Upper lobe of left lung (tissue), 6 donors: ENCODE measurements around the gene VAMP7. TPM values are rescaled to one million over a fixed set of nuclear protein-coding genes. Genes with fewer than 3 reads are reported as not detected.
"Not testable (repeated sequence)": the region's sequence is repeated elsewhere in the genome, so short reads cannot be mapped to it uniquely, and the experiment has no call there.

Experiments
- ATAC-seq, 2 donors: fragments of 200-7000 bp; cut with Tn5 transposase; one replicate each; pipeline ENCODE4 v1.9.1; 2022; ENCODE audit warnings: mild to moderate bottlenecking in 2 of 2, moderate library complexity in 2 of 2; ENCODE audit not compliant: low FRiP score in 2 of 2
- DNase-seq, 2 donors: peaks; one replicate each; pipeline ENCODE4 v3.0.0-alpha.2; 2019 to 2020
- H3K27ac ChIP-seq, 4 donors: fragments of 200-600 bp; sonication (generic); one replicate each; pipeline ENCODE4 v1.5.1; 2016 to 2019
- H3K27me3 ChIP-seq, 4 donors: fragments of 200-600 bp; sonication (generic); one replicate each; pipeline ENCODE4 v1.5.1; 2017 to 2019
- H3K36me3 ChIP-seq, 4 donors: fragments of 200-600 bp; sonication (generic); one replicate each; pipeline ENCODE4 v1.5.1; 2016 to 2019
- H3K4me1 ChIP-seq, 4 donors: fragments of 200-600 bp; sonication (generic); one replicate each; pipeline ENCODE4 v1.5.1; 2018 to 2019
- H3K4me3 ChIP-seq, 4 donors: fragments of 200-600 bp; sonication (generic); one replicate each; pipeline ENCODE4 v1.5.1; 2017 to 2019; ENCODE audit warnings: mild to moderate bottlenecking in 2 of 4, moderate library complexity in 1 of 4
- H3K9me3 ChIP-seq, 4 donors: fragments of 200-600 bp; sonication (generic); one replicate each; pipeline ENCODE4 v1.5.1; 2018 to 2019
- CTCF ChIP-seq, 6 experiments: fragments of 450-650 bp in 4 of 6; fragments of 200-600 bp in 2 of 6; sonication (generic) in 2 of 6; IDR thresholded peaks; one replicate each; pipeline ENCODE4 v1.5.1; 2016 to 2019; ENCODE audit warnings: antibody characterized with exemption in 6 of 6
- EP300 ChIP-seq, 4 donors: sonication (generic); formaldehyde crosslinking; IDR thresholded peaks; one replicate each; pipeline ENCODE4 v1.5.1; 2017; ENCODE audit warnings: antibody characterized with exemption in 4 of 4, control low read depth in 2 of 4
- POLR2A ChIP-seq, 4 donors: fragments of 450-650 bp; IDR thresholded peaks; one replicate each; pipeline ENCODE4 v1.5.1; 2016 to 2017; ENCODE audit warnings: antibody characterized with exemption in 4 of 4, mild to moderate bottlenecking in 2 of 4
- POLR2AphosphoS5 ChIP-seq, 2 donors: sonication (generic); formaldehyde crosslinking; IDR thresholded peaks; one replicate each; pipeline ENCODE4 v1.5.1; 2017; ENCODE audit warnings: antibody characterized with exemption in 2 of 2
- WGBS, 2 donors: methylation state at CpG; one replicate each; pipeline ENCODE4 v1.1.5; 2017 to 2018; 5-methylcytosine and 5-hydroxymethylcytosine counted together
- total RNA-seq, 6 donors: library from RNA; depleted of rRNA in 4 of 6; stranded (reverse); fragments of >200 nt in 4 of 6; gene quantifications; one replicate each; pipeline versions ENCODE4 v1.1.0 to v1.2.1, GENCODE V29; 2016 to 2021
- donor health status: DM: no; HTN: no; CAD: no; lungs with moderate emphysema.
- donor health status: DM: no; HTN: yes; CAD: no; lungs with severe emphysema.

Gene VAMP7, protein sequence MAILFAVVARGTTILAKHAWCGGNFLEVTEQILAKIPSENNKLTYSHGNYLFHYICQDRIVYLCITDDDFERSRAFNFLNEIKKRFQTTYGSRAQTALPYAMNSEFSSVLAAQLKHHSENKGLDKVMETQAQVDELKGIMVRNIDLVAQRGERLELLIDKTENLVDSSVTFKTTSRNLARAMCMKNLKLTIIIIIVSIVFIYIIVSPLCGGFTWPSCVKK
- total RNA-seq: 10 to 100 TPM; 18.9 to 32.7 (median 29.4) TPM

DNA sequence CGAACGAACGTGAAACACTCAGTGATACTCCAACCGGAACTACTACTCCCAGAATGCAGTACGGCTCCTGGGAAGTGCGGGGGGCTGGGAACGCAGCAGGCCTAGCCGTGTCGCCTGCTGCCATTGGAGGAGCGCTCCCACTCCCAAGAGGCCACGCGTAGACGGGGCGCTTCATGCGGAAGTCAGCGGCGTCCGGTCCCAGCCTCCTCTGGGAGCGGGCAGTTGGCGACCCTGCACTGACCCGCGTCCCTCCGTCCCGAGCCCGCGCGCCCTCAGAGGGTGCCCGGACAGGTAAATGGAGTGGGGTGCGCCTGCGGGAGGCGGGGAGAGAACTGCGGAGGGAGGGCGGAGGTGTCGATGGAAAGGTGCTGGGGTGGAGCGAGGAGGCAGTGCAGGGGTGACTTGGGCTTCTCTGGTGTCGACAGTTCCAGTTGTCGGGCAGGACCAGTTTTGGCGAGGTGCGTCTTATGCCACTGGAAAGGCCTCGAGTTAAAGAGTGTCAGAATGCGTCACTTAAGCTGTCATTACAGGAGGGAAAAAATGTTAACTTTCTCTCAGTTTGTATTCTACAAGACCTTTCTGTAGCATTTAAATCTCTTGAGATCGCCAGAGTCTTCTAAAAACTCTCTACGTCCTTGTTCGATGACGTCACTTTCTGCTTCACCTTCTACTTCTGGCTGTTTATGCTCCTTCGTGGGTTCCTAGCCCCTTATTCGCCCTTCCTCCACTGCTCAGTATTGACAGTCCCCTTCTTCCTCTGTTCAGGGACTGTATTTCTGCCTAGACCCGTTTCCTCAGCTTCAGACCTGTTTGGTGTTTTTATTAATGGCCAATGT lies at the start of gene VAMP7:
Gene VAMP7, plus strand, starts transcription at position 188 of the 836 bp plus-strand sequence. CDS start 8,122 bp downstream, outside the sequence.
- peak in 1 of 6 experiments; percentile 9 for TF ChIP-seq CTCF (IDR thresholded peaks at IDR 0.05)
- TF ChIP-seq POLR2AphosphoS5 (IDR thresholded peaks at IDR 0.05): peak; percentile 89
- peak in 3 of 4 donors; percentile 56 to 89 (median 85) for TF ChIP-seq POLR2A (IDR thresholded peaks at IDR 0.05)
- TF ChIP-seq EP300 (IDR thresholded peaks at IDR 0.05): no peak
- no peaks in the 10 kb centered on the region for H3K36me3 ChIP-seq
- H3K4me1 ChIP-seq: peaks cover 0 to 10% (median 4%) of the 10 kb centered on the region in 4 donors
- H3K27me3 ChIP-seq: no peaks in the 10 kb centered on the region
- peak; percentile 97 to 99 for ATAC-seq
- DNase-seq: peak; percentile 90 to 92
- H3K9me3 ChIP-seq: no peaks in the 10 kb centered on the region
- peak within 1 kb of the TSS; percentile 75 to 92 (median 80) for H3K27ac ChIP-seq
- WGBS, 2 donors: 33 to 39% methylated on average over 25 to 46 of the region's 48 CpGs
- H3K4me3 ChIP-seq: peak within 1 kb of the TSS; percentile 51 to 71 (median 70)

DNA sequence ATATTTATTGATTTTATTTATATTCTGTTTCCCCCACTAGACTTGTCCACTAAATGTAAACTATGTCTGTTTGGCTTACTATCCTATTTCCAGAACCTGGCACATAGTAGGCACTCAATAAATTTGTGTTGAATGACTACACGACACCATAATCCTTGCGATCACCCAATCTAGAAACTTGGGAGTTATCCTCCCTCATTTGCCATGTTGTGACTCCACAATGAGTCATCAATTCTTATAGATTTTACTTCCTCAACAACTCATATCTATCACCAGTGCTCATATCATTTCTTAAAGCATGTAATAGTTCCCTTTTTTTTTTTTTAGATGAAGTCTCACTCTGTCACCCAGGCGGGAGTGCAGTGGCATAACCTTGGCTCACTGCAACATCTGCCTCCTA lies 39.9 kb upstream of the VAMP7 start:
- H3K27me3 ChIP-seq: no peaks in the 10 kb centered on the region
- no peak for ATAC-seq
- WGBS, 2 donors: 65 to 66% methylated on average over 3 of the region's 3 CpGs
- peaks cover 0 to 8% (median 3%) of the 10 kb centered on the region in 4 donors for H3K9me3 ChIP-seq
- H3K27ac ChIP-seq: no peak overlapping the region
- H3K36me3 ChIP-seq: no peaks in the 10 kb centered on the region
- DNase-seq: no peak
- H3K4me1 ChIP-seq: no peaks in the 10 kb centered on the region
- TF ChIP-seq POLR2A (IDR thresholded peaks at IDR 0.05): no peak
- TF ChIP-seq CTCF (IDR thresholded peaks at IDR 0.05): no peak
- TF ChIP-seq EP300 (IDR thresholded peaks at IDR 0.05): no peak
- TF ChIP-seq POLR2AphosphoS5 (IDR thresholded peaks at IDR 0.05): no peak
- no peak overlapping the region for H3K4me3 ChIP-seq

DNA sequence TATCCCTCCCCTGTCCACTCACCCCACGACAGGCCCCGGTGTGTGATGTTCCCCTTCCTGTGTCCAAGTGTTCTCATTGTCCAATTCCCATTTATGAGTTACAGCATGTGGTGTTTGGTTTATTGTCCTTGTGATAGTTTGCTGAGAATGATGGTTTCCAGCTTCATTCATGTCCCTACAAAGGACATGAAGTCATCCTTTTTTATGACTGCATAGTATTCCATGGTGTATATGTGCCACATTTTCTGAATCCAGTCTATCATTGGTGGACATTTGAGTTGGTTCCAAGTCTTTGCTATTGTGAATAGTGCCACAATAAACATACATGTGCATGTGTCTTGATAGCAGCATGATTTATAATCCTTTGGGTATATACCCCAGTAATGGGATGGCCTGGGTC lies 29.4 kb upstream of the VAMP7 start:
- not testable (repeated sequence) for DNase-seq, ATAC-seq, H3K36me3 ChIP-seq, H3K27me3 ChIP-seq, H3K4me3 ChIP-seq, H3K27ac ChIP-seq, H3K4me1 ChIP-seq, H3K9me3 ChIP-seq
- WGBS, 2 donors: 91 to 93% methylated on average over 2 of the region's 2 CpGs

- no peak overlapping the region for H3K27ac ChIP-seq
- no peaks in the 10 kb centered on the region for H3K9me3 ChIP-seq
- no peaks in the 10 kb centered on the region for H3K36me3 ChIP-seq
- DNase-seq (no peak), ATAC-seq (no peak)
- no peak overlapping the region for H3K4me3 ChIP-seq
- 0 to 24% methylated on average over 1 of the region's 1 CpG for WGBS, 2 donors
- H3K27me3 ChIP-seq: no peaks in the 10 kb centered on the region
- H3K4me1 ChIP-seq: no peaks in the 10 kb centered on the region
- TF ChIP-seq POLR2AphosphoS5 (IDR thresholded peaks at IDR 0.05) (no peak), POLR2A (IDR thresholded peaks at IDR 0.05) (no peak), EP300 (IDR thresholded peaks at IDR 0.05) (no peak), CTCF (IDR thresholded peaks at IDR 0.05) (no peak)
Observed at GRCh38 chrX:155857561-155857960, 23.6 kb upstream of the VAMP7 start.

DNA sequence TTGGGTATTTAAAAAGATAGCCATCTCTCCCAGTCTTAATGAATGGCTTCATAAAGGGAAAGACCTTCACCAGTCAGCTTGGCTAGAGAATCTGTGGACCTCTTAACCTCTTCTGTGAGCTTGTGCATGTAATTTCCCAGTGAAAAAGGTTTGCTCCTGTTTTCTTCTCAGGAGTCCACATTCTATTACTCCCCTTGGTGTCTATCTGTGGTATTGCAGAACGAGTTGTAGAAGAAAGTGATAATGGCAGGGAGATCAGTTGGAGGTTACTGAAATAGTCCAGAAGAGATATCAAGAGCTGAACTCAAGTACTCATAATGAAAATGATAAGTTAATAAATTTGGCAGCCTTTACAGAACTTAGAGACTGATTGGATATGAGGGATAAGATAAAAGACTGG lies 16.5 kb upstream of the VAMP7 start:
- TF ChIP-seq CTCF (IDR thresholded peaks at IDR 0.05) (no peak), POLR2A (IDR thresholded peaks at IDR 0.05) (no peak)
- Histone ChIP-seq H3K9me3 (peaks cover 0 to 5% (median 2%) of the 10 kb centered on the region in 4 donors), H3K4me3 (no peak overlapping the region), H3K36me3 (no peaks in the 10 kb centered on the region), H3K27ac (no peak overlapping the region), H3K27me3 (no peaks in the 10 kb centered on the region), H3K4me1 (no peaks in the 10 kb centered on the region)
- WGBS, 2 donors: 17 to 39% methylated on average over 1 of the region's 1 CpG
- ATAC-seq (no peak), DNase-seq (no peak)
